Measurements from ENCODE around the gene SLC22A17. TPM values are rescaled to one million over a fixed set of nuclear protein-coding genes. Genes with fewer than 3 reads are reported as not detected.

SLC22A17 gene
- total and polyA plus RNA-seq, 2 of the 13 experiments (the other 11 are each of a cell fraction or from before 2014, with no cell fraction given), result 0.95 to 1.1 TPM

GRCh38 chr14:23352506-23353432 is at the start of gene SLC22A17 (continued):
- TF ChIP-seq MAZ (IDR thresholded peaks at IDR 0.05; ENCODE audit: borderline replicate concordance, low read depth, low read length), result no peak
- no peak for TF ChIP-seq MAZ (CRISPR knock-in tag; IDR thresholded peaks at IDR 0.05; ENCODE audit: low read depth)
- TF ChIP-seq ZNF354B (CRISPR knock-in tag; IDR thresholded peaks at IDR 0.05), result no peak
- no peak for TF ChIP-seq MTA1 (CRISPR knock-in tag; IDR thresholded peaks at IDR 0.05; ENCODE audit: borderline replicate concordance)
- TF ChIP-seq KDM2A (CRISPR knock-in tag; IDR thresholded peaks at IDR 0.05; ENCODE audit: borderline replicate concordance, low read depth), result 0 out of 2 replicates have a peak, but pooled peaks have one; percentile 26
- TF ChIP-seq, protein P1, sequence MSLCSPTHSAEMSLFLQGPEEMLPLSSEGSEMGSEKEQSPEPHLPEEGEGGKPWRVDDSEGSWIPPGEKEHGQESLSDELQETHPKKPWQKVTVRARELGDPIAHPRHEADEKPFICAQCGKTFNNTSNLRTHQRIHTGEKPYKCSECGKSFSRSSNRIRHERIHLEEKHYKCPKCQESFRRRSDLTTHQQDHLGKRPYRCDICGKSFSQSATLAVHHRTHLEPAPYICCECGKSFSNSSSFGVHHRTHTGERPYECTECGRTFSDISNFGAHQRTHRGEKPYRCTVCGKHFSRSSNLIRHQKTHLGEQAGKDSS (CRISPR knock-in tag; IDR thresholded peaks at IDR 0.05; ENCODE audit: borderline replicate concordance, low read depth), result no peak
- TF ChIP-seq ZNF180 (CRISPR knock-in tag; IDR thresholded peaks at IDR 0.05; ENCODE audit: borderline replicate concordance, low read depth), result no peak
- no peak for TF ChIP-seq FOXA1 (IDR thresholded peaks at IDR 0.05)
- no peak for TF ChIP-seq FOXA1 (CRISPR knock-in tag; IDR thresholded peaks at IDR 0.05)
- no peak for TF ChIP-seq NFATC3 (CRISPR knock-in tag; IDR thresholded peaks at IDR 0.05)
- TF ChIP-seq, protein P2, sequence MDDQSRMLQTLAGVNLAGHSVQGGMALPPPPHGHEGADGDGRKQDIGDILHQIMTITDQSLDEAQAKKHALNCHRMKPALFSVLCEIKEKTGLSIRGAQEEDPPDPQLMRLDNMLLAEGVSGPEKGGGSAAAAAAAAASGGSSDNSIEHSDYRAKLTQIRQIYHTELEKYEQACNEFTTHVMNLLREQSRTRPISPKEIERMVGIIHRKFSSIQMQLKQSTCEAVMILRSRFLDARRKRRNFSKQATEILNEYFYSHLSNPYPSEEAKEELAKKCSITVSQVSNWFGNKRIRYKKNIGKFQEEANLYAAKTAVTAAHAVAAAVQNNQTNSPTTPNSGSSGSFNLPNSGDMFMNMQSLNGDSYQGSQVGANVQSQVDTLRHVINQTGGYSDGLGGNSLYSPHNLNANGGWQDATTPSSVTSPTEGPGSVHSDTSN (CRISPR knock-in tag; IDR thresholded peaks at IDR 0.05; ENCODE audit: borderline replicate concordance), result no peak
- no peak for TF ChIP-seq TBX2 (CRISPR knock-in tag; IDR thresholded peaks at IDR 0.05; ENCODE audit: borderline replicate concordance)
- no peak for TF ChIP-seq ZNF776 (CRISPR knock-in tag; IDR thresholded peaks at IDR 0.05)
- TF ChIP-seq HCFC1 (IDR thresholded peaks at IDR 0.05; ENCODE audit: low read depth, low read length), result no peak
- no peak for TF ChIP-seq ZSCAN30 (CRISPR knock-in tag; IDR thresholded peaks at IDR 0.05)
- no peak for TF ChIP-seq ZNF432 (CRISPR knock-in tag; IDR thresholded peaks at IDR 0.05; ENCODE audit: borderline replicate concordance)
- no peak for TF ChIP-seq NRL (CRISPR knock-in tag; IDR thresholded peaks at IDR 0.05; ENCODE audit: borderline replicate concordance)
- no peak for TF ChIP-seq PPARG (CRISPR knock-in tag; conservative IDR thresholded peaks at IDR 0.05)
- no peak for TF ChIP-seq ZIK1 (CRISPR knock-in tag; IDR thresholded peaks at IDR 0.05; ENCODE audit: borderline replicate concordance, low read depth)
- TF ChIP-seq CBX1 (IDR thresholded peaks at IDR 0.05; ENCODE audit: low read depth), result no peak
- TF ChIP-seq ZBTB21 (CRISPR knock-in tag; IDR thresholded peaks at IDR 0.05), result 0 out of 2 replicates have a peak, but pooled peaks have one; percentile 19
- no peak for TF ChIP-seq TCF7 (IDR thresholded peaks at IDR 0.05; ENCODE audit: low read depth)
- no peak for TF ChIP-seq THRA (CRISPR knock-in tag; IDR thresholded peaks at IDR 0.05; ENCODE audit: borderline replicate concordance)
- TF ChIP-seq KDM5B (CRISPR knock-in tag; IDR thresholded peaks at IDR 0.05; ENCODE audit: borderline replicate concordance), result 0 out of 2 replicates have a peak, but pooled peaks have one; percentile 20
- no peak for TF ChIP-seq BRF2 (CRISPR knock-in tag; IDR thresholded peaks at IDR 0.05)
- no peak for TF ChIP-seq ZNF782 (CRISPR knock-in tag; IDR thresholded peaks at IDR 0.05; ENCODE audit: borderline replicate concordance)
